GM12874 (cell line): ENCODE measurements around the gene PSMC1.

Experiments used
- CTCF ChIP-seq: IDR thresholded peaks from 2 replicates; pipeline ENCODE4 v1.5.1; 2011; ENCODE audit warnings: low read depth, mild to moderate bottlenecking, control low read depth, low read length, moderate library complexity; ENCODE audit not compliant: insufficient read depth

PSMC1 gene

GRCh38 chr14:90273532-90273931 lies 17.2 kb downstream of the PSMC1 start:
- TF ChIP-seq CTCF = no peak

- TF ChIP-seq CTCF = no peak
Observed at GRCh38 chr14:90274019-90274418, 17.7 kb downstream of the PSMC1 start.

GRCh38 chr14:90274808-90275457 lies 18.6 kb downstream of the PSMC1 start:
- TF ChIP-seq CTCF = no peak

DNA sequence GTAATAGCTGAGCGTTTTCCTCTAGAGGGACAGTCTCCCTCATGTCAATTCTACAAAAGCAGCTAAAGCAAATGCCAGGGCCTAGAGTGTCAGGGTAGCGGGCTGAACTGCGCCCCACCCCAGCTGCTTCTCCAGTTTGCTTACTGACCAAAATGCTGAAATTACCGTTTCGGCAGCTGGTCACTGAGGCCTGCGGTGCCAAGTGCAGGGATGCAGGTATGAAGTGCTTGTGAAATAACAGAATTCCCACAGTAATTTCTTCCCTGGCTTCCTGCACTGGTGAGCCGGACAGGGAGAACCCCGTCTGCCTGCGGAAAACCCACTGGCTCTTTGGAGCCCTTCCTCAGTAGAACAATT lies 19.1 kb downstream of the PSMC1 start:
- TF ChIP-seq CTCF = no peak

GRCh38 chr14:90275820-90276219 lies 19.5 kb downstream of the PSMC1 start:
- TF ChIP-seq CTCF = no peak

DNA sequence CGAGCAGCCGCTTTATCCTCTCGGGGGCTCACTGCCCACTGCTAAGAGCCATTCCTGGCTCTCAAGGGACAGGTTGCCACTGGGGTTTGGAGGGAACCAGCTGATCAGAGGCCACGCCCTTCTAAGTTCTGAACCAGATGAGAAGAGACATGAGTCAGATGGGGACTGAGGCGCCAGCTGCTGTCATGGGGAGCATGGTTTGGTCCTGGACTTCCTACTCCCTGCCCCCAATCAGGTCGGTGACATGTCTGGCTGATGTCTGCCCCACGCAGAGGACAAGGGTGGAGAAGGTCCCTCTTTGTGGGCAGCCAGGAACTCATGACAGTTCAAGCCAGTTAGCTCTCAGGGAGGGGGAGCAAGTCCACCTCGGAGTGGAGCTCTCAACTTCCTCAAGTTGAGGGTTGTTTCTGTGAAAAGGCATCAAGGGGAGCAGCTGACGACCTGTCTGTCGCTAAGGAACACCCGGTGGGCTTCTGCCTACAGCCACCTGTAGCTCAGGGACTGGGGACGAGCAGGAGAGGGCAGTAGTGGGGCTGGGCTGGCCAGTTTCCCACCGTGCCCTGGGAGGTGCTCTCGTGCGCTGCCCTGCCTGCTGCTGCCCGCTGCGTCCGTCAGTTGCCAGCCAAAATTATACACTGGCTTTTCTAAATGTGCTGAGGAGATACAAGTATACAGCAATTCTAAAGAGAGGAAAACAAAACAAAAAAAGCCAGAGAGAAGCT lies 20.5 kb downstream of the PSMC1 start:
- TF ChIP-seq CTCF = no peak

DNA sequence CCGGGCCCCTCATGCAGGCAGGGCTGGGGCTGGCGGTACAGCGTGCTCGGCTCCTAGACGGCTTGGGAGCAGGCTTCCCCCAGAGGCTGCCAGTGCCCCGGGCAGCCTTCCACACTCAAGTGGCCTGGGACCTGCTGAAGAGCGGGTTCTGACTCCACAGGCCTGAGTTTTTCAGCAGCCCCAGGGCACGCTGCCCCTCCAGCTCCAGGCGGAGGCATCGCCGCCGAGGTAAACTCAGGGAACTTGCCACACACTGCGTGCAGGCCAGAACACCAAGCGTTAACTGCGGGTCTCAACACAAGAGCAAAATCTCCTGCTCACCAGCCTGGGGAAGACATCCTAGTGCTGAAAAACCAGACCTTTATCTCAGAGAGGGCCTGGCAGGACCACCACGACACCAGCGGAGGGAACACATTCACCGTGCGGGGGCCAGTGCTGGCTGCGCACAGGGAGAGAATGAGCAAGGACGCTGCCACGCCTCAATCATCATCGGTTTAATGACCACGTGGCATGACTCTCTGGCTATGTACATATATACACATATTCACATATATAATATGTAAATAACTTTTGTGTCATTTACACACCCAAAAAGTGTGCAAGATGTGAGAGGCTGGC lies 21.3 kb downstream of the PSMC1 start:
- no peak for TF ChIP-seq CTCF
